Chondrocyte (in vitro differentiated cells): ENCODE data around the gene DNAH1. TPM values are rescaled to one million over a fixed set of nuclear protein-coding genes. Genes with fewer than 3 reads are reported as not detected.
"Not testable (repeated sequence)": the region's sequence is repeated elsewhere in the genome, so short reads cannot be mapped to it uniquely, and the experiment has no call there.

ENCODE experiments used
- DNase-seq: peaks from one replicate; pipeline ENCODE4 v3.0.0; 2021; ENCODE audit warnings: mixed read lengths, low spot score
- H3K27ac Mint-ChIP-seq: one replicate; pipeline ENCODE4 v1.8.0; 2021; ENCODE audit warnings: mild to moderate bottlenecking, moderate library complexity, mixed read lengths; ENCODE audit not compliant: unreplicated experiment
- H3K27me3 Mint-ChIP-seq: 2 replicates; pipeline ENCODE4 v1.8.0; 2021; ENCODE audit warnings: low read depth, mixed read lengths
- H3K36me3 Mint-ChIP-seq: 2 replicates; pipeline ENCODE4 v1.8.0; 2021; ENCODE audit warnings: low read depth, mixed read lengths
- H3K4me1 Mint-ChIP-seq: 2 replicates; pipeline ENCODE4 v1.8.0; 2021; ENCODE audit warnings: low read depth, mild to moderate bottlenecking, mixed read lengths
- H3K4me3 Mint-ChIP-seq: one replicate; pipeline ENCODE4 v1.8.0; 2021; ENCODE audit warnings: mild to moderate bottlenecking, moderate library complexity, mixed read lengths; ENCODE audit not compliant: unreplicated experiment
- H3K9me3 Mint-ChIP-seq: 2 replicates; pipeline ENCODE4 v1.8.0; 2021; ENCODE audit warnings: low read depth, mixed read lengths
- CTCF ChIP-seq: fragments of 200-600 bp; sonication (generic); IDR thresholded peaks from 2 replicates; pipeline ENCODE4 v1.5.0; 2021; ENCODE audit warnings: antibody characterized with exemption, mild to moderate bottlenecking, moderate library complexity
- long read RNA-seq: library from polyadenylated mRNA; stranded (forward); transcript quantifications from one replicate; pipeline ENCODE4 v2.0.0, GENCODE V29; 2021
- total RNA-seq: library from RNA; stranded (reverse); gene quantifications from 3 replicates; pipeline ENCODE4 v1.2.1, GENCODE V29; 2021

The DNAH1 gene
- 5.0 to 9.4 TPM (median 5.4 TPM) in 3 replicates for total RNA-seq
- long read RNA-seq, partial matches to known transcripts: 0 of 1 reads
- long read RNA-seq, other reads (novel, unspliced or antisense): 1 of 1 reads

- no peaks in the 10 kb centered on the region for H3K9me3 Mint-ChIP-seq
- no peak within 1 kb of the TSS for H3K4me3 Mint-ChIP-seq
- H3K4me1 Mint-ChIP-seq: peaks cover 4% of the 10 kb centered on the region
- no peak within 1 kb of the TSS for H3K27ac Mint-ChIP-seq
- TF ChIP-seq CTCF: no peak
- H3K36me3 Mint-ChIP-seq: no peaks in the 10 kb centered on the region
- peak; percentile 33 for DNase-seq
- H3K27me3 Mint-ChIP-seq: peaks cover 3% of the 10 kb centered on the region
Measured at GRCh38 chr3:52315977-52316764, at the start of gene DNAH1. TSS of gene DNAH1 (plus strand) at chr3:52316319. CDS start at chr3:52322443, 6,124 bp downstream.

- H3K9me3 Mint-ChIP-seq: no peaks in the 10 kb centered on the region
- H3K4me1 Mint-ChIP-seq: peaks cover 28% of the 10 kb centered on the region
- TF ChIP-seq CTCF: no peak
- H3K27me3 Mint-ChIP-seq: no peaks in the 10 kb centered on the region
- DNase-seq: no peak
- no peak overlapping the region for H3K4me3 Mint-ChIP-seq
- H3K36me3 Mint-ChIP-seq: peaks cover 33% of the 10 kb centered on the region
- peak overlapping the region; percentile 17 for H3K27ac Mint-ChIP-seq
Measured at GRCh38 chr3:52268036-52268435, 48.1 kb upstream of the DNAH1 start.

- peaks cover 43% of the 10 kb centered on the region for H3K4me1 Mint-ChIP-seq
- no peaks in the 10 kb centered on the region for H3K27me3 Mint-ChIP-seq
- no peaks in the 10 kb centered on the region for H3K9me3 Mint-ChIP-seq
- no peak for DNase-seq
- no peak overlapping the region for H3K4me3 Mint-ChIP-seq
- peaks cover 26% of the 10 kb centered on the region for H3K36me3 Mint-ChIP-seq
- TF ChIP-seq CTCF: no peak
- no peak overlapping the region for H3K27ac Mint-ChIP-seq
Measured at GRCh38 chr3:52269776-52270175, 46.3 kb upstream of the DNAH1 start.

DNA sequence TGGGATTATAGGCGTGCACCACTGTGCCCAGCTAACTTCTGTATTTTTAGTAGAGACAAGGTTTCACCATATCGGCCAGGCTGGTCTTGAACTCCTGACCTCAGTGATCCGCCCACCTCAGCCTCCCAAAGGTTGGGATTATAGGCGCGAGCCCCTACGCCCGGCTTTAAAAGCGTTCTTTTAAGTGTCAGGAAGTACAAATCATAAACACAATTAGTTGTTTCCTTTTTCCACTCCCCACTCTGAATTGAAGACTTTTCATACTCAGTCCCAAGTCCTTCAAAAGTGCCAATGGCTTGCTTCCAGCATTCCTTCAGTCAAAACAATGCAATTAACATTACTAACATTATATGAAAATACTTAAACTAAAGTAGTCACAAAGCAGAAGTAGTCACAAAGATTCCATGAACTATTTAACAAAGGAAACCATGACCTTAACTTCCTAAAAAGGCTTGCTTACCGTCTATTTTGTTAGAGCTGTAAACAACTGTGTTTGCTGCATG, 45.8 kb upstream of the DNAH1 start:
- Mint-ChIP-seq H3K9me3 (no peaks in the 10 kb centered on the region), H3K36me3 (peaks cover 25% of the 10 kb centered on the region), H3K27me3 (no peaks in the 10 kb centered on the region), H3K27ac (peak overlapping the region; percentile 51), H3K4me3 (no peak overlapping the region), H3K4me1 (peaks cover 48% of the 10 kb centered on the region)
- DNase-seq: no peak
- no peak for TF ChIP-seq CTCF

GRCh38 chr3:52272172-52272571, 43.9 kb upstream of the DNAH1 start:
- not testable (repeated sequence) for H3K4me3 Mint-ChIP-seq, H3K9me3 Mint-ChIP-seq, DNase-seq, H3K27me3 Mint-ChIP-seq
- Mint-ChIP-seq H3K36me3 (peaks cover 16% of the 10 kb centered on the region), H3K27ac (peak overlapping the region; percentile 22), H3K4me1 (peaks cover 67% of the 10 kb centered on the region)
